Cortex of kidney (tissue), 1 donor: ENCODE results near the gene LOC128125822.

Experiments used
- DNase-seq: peaks from one replicate; lab custom pipeline; 2025; lab: John Stamatoyannopoulos, UW

The LOC128125822 gene

GRCh38 chr6:63556369-63556768 is 15.9 kb upstream of the LOC128125822 start:
- no peak for DNase-seq

- no peak for DNase-seq
Observed at GRCh38 chr6:63558278-63558677, 14.0 kb upstream of the LOC128125822 start.

- no peak for DNase-seq
Observed at GRCh38 chr6:63560801-63561287, 11.4 kb upstream of the LOC128125822 start.

- no peak for DNase-seq
Observed at GRCh38 chr6:63561288-63561687, 11.0 kb upstream of the LOC128125822 start.

- DNase-seq: no peak
Observed at GRCh38 chr6:63563235-63563634, 9.0 kb upstream of the LOC128125822 start.

- no peak for DNase-seq
Observed at GRCh38 chr6:63565058-63565726, 7.1 kb upstream of the LOC128125822 start.

- no peak for DNase-seq
Observed at GRCh38 chr6:63565727-63566596, 6.3 kb upstream of the LOC128125822 start.

- no peak for DNase-seq
Observed at GRCh38 chr6:63567966-63568365, 4.3 kb upstream of the LOC128125822 start.

GRCh38 chr6:63571361-63572043 is 778 bp upstream of the LOC128125822 start:
- DNase-seq: no peak

- DNase-seq: no peak
Observed at GRCh38 chr6:63572747-63573075, 431 bp downstream of the LOC128125822 start.

- no peak for DNase-seq
Observed at GRCh38 chr6:63573076-63573898, 1.0 kb downstream of the LOC128125822 start.

- DNase-seq: no peak
Observed at GRCh38 chr6:63573899-63574553, 1.7 kb downstream of the LOC128125822 start.

GRCh38 chr6:63574554-63574900 is 2.2 kb downstream of the LOC128125822 start:
- no peak for DNase-seq

- no peak for DNase-seq
Observed at GRCh38 chr6:63576147-63576772, 4.0 kb downstream of the LOC128125822 start.

GRCh38 chr6:63576985-63577712 is 4.9 kb downstream of the LOC128125822 start:
- DNase-seq: no peak

- DNase-seq: no peak
Observed at GRCh38 chr6:63578757-63579156, 6.5 kb downstream of the LOC128125822 start.

- no peak for DNase-seq
Observed at GRCh38 chr6:63579937-63580703, 7.8 kb downstream of the LOC128125822 start.

GRCh38 chr6:63580704-63580961 is 8.4 kb downstream of the LOC128125822 start:
- DNase-seq: no peak

GRCh38 chr6:63581355-63582013 is 9.2 kb downstream of the LOC128125822 start:
- DNase-seq: no peak
